Bone marrow (tissue), 2 donors: ENCODE results near the gene ZIC2.

ENCODE experiments used
- DNase-seq, 2 donors: peaks; one replicate each; lab custom pipeline; 2025; lab: John Stamatoyannopoulos, UW

ZIC2 gene

GRCh38 chr13:99959540-99960230 is 21.9 kb upstream of the ZIC2 start:
- no peak for DNase-seq

- no peak for DNase-seq
Observed at GRCh38 chr13:99960663-99961311, 20.8 kb upstream of the ZIC2 start.

- no peak for DNase-seq
Observed at GRCh38 chr13:99961636-99962035, 19.9 kb upstream of the ZIC2 start.

GRCh38 chr13:99962242-99962641 is 19.3 kb upstream of the ZIC2 start:
- no peak for DNase-seq

- DNase-seq, result no peak
Observed at GRCh38 chr13:99963816-99964339, 17.7 kb upstream of the ZIC2 start.

DNA sequence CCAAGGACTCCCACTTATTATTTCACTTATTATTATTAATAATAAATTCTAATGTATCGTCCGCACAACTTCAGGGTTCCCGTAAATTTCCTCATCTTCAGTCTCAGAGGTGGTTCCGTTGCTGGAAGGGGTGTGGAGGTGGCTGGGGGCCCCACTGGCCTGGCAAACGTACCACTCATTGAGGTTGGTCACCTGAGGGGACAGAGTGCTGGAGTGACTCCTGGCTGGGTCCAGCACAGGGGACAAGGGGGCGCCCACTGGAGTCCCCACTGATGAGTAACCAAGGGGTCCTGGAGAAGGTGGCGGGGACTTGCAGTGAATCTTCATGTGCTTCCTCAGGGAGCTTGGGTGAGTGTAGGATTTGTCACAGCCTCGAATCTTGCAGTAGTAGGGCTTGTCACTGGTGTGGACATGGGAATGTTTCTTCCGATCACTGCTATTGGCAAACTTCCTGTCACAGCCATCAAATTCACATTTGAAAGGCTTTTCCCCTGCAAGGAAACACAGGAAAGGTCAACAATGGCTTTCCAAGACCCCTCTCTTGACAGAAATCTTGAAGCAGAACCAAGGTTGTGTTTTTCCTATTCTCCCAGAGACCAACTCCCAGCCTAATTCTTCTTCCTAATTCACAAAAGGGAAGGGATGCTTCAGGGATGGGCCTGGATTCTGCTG is 16.1 kb upstream of the ZIC2 start:
- no peak for DNase-seq

DNA sequence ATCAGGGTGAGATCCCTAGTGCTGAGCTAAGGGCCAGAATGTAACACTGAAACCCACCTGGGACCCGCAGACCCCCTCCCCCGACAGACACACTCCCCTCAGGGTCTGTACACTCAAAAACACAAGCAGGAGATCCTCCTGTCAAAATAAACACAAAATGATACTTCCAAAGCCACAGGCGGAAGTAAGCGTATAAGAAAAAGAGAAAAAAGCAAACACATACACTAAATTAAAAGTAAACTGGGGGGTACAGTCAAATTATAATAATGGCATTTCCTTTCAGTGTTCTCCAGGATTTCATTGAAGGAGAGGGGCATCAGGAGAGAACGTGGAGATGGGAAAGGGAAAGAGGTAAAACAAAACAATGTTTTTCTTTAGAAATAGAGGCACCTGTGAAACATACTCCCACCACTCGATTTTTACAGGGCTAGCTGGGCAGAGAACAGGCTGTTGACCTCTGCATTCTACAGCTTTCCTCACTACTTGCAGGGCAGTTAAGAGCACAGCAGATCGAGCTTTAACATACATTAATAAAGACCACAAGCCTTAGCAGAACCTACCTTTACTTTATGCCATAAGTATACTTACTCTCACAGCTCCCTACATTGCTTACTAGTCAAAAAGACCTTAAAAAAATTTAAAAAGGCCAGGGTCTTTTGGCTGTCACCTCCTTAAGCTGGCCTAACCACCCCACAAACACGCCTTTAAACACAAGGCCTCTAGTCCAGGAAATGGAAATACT is 15.3 kb upstream of the ZIC2 start:
- no peak for DNase-seq

DNA sequence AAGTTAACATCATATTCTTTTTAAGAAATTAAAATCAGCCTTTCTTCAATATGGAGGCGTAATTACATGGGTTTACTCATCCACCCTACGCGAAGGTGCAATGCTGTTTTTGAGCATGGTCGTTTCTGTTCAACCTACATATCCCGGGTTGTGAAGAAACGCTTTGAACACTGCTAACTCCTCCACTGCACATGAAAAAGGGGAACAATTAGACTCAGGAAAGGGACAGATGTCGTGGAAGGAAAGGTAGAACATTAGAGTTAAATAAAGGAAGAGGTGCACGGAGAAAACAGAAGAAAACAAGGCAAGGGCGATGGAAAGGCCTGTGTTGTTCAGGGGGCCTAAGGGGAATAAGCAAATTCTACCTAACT is 14.1 kb upstream of the ZIC2 start:
- no peak for DNase-seq

- no peak for DNase-seq
Observed at GRCh38 chr13:99967869-99968520, 13.6 kb upstream of the ZIC2 start.

- no peak for DNase-seq
Observed at GRCh38 chr13:99968521-99969452, 12.8 kb upstream of the ZIC2 start.

GRCh38 chr13:99969453-99969918 is 12.1 kb upstream of the ZIC2 start:
- DNase-seq, result no peak

DNA sequence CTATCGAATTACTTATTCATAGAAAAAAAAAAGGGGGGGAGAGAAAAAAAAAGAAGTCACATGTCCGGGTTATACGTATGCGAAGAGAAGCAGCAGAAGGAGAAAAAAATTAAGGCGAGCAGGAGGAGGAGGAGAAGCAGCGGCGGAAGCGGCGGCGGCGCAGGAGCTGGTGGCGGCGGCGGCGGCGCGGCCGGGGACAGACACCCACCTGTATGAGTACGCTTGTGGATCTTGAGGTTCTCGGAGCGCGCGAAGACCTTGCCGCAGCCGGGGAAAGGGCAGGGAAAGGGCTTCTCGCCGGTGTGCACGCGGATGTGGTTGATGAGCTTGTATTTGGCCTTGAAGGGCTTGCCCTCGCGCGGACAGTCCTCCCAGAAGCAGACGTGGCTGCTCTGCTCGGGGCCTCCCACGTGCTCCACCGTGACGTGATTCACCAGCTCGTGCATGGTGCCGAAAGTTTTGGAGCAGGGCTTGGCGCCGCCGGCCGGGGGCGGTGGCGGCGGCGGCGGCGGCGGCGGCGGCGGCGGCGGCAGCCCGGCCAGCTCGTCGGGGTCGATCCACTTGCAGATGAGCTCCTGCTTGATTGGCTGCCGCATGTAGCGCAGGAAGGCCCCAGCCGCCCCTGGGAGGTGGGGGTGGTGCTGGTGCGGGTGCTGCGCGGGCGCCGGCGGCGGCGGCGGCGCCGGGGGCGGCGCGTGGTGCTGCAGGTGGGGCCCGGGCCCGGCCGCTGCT is 11.5 kb upstream of the ZIC2 start:
- DNase-seq, result no peak

DNA sequence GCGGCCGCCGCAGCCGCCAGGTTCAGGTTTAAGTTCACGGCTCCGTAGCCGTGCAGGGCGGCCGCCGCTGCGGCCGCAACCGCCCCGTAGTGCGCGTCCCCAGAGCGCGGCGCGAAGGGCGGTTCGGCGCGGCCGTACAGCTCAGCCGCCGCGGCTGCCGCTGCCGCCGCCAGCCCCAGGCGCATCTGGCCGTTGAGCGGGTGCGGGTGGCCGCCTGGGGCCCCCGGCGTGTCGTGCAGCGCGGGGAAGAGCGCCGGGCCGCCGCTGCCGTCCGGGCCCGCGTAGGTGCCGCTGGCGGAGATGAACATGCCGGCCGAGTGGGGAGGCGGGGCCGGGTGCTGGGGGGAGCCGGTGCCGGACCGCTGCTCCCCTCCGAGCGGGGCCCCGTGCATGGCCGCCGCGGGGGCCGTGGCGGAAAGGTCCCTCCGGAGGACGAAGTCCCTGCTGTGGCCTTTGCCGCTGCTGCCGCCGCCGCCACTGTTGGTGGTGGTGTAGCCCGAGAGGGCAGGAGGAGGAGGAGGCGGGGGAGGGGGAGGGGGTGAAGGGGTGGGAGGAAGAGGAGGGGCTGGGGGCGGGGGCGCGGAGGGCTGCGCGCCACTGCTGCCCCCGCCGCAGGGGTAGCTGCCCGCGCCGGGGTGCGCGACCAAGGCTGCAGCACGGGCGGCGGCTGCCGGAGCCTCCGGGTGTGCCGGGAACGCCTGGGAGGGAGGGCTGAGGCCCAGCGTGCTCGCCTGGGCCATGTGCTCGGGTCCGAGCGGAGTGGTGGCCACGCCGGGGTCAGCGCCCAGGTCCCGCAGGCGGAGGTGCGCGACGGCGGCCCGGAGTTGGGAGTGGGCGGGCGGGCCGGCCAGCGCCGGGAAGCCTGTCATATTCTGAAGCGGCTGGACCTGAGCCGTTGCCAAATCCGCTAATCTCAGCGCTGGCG is 10.7 kb upstream of the ZIC2 start:
- DNase-seq, result no peak

DNA sequence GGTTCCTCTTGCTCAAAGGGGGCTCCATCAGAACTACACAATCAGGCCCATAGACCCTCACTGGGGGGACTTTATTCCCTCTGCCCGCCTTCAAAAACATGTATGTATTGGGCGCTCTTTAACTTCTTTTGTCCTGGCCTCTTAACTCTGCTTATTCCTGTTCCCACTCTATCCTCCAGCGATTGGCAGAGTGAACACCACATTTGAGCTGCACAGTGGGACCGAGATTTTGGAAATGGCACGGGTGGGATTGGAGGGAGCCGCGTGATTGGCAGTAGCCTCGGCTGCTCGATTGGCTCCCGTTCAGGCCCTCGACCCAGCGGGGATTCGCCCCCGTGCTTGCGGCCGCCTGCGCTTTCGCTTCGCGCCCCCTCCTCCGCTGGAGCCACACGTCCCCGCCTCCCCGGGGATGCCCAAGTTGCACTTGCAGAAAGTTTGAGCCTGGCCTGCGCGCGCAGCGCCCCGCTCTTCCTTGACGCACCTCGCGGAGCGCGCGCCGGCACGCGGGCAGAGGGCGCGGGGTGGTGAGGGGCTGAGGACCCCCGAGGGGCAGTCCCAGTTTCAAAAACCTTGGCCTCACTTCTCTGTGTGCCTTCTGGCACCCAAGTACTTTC is 9.9 kb upstream of the ZIC2 start, which contains the start of gene ZIC5:
Gene ZIC5, minus strand, starts transcription at position 192 of the 614 bp plus-strand sequence. Its CDS starts 164 bp downstream, at position 28.
- no peak for DNase-seq

DNA sequence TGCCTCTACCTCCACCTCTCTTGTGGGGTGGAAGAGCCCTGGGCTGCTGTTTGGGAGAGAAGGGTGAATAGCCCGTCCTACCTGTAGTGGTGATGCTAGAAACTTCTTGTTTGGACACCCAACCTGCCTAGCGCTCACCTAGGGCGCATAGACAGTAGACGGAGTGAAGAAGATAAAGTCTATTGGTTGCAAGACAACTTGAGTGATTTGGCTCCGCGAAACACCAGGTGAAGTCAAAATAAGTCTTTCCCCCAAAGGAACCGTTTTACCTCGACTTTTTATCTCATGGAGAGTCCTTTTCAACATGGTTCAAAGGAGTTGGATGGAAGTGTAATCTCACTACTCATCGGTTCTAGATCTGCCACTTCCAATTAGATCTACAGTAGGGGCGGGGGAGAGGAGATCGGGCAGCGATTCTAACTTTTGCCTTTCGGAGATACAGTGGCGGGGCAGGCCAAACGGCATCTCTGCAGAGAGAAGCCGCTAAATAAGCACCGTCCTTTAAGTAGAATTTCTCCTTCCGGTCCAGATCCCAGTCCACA is 9.3 kb upstream of the ZIC2 start:
- no peak for DNase-seq

DNA sequence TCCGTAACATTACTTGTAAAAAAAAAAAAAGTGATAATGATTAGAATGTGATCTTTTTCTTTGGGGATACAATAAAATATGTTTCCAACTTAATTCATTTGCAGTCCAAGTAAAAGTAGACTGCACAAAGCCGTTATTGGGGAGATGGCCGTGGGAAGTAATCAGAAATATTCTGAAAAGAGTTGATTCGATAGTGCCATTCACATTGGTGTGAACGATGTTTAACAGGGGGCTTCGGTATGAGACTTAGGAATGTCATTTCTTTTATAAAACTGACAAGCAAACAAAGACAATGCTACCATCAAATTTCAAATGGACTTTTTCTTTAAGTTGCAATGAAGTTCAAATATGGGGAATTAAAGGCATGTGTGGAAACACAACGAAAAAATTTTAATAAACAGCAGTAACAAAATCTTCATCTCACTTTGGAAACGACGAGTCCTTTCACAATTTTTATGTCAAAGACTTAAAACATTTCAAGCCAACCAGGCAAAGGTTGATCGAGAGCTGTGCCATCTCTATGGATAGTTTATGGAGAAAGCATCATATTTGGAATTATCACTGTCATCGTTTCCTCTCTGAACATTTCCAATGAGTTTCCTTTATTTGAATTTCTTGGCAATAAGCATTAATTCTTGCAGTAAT is 8.3 kb upstream of the ZIC2 start:
- DNase-seq, result no peak

DNA sequence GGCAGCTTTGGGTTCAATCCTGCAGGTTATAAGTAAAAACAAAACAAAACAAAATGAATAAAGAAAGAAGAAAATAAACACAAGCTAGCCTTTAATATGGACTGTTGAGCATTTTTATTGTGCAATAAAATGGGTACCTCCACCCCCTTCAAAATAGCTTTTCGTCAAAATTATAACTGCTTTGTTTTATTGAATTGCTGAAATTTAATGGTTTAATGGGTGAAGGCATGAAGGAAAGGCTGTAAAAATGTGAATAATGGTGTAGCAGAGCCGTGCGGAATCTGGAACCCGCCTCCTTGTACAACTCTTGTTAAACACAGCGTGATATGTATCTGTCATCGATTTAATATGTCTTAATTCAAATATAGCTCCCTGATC is 7.8 kb upstream of the ZIC2 start:
- no peak for DNase-seq
